SK-N-SH treated with all-trans-retinoic acid at 6 μM for 48 hours (cell line): Measurements from ENCODE around the gene AOX1.

Source experiments
- ATAC-seq: fragments of 200-7000 bp; cut with Tn5 transposase; 3 replicates; pipeline ENCODE4 v1.9.1; 2020; ENCODE audit warnings: mild to moderate bottlenecking, moderate library complexity
- ARNTL ChIP-seq: fragments of 450-650 bp; formaldehyde crosslinking; IDR thresholded peaks from 2 replicates; pipeline ENCODE4 v1.5.0; 2020; ENCODE audit warnings: low read depth, mild to moderate bottlenecking, moderate library complexity, borderline replicate concordance
- BACH2 ChIP-seq: fragments of 250-450 bp; sonication (Bioruptor Pico); IDR thresholded peaks from 2 replicates; pipeline ENCODE4 v1.9.0; 2021; ENCODE audit warnings: mild to moderate bottlenecking, borderline replicate concordance
- CREB5 ChIP-seq: fragments of 250-450 bp; sonication (Bioruptor Pico); IDR thresholded peaks from 2 replicates; pipeline ENCODE4 v1.5.1; 2020; ENCODE audit warnings: low read depth, mild to moderate bottlenecking, moderate library complexity
- CSDC2 ChIP-seq: fragments of 250-450 bp; sonication (Bioruptor Pico); IDR thresholded peaks from 2 replicates; pipeline ENCODE4 v1.5.0; 2020; ENCODE audit warnings: mild to moderate bottlenecking, moderate library complexity
- CSRNP3 ChIP-seq: fragments of 250-450 bp; sonication (Bioruptor Pico); IDR thresholded peaks from 2 replicates; pipeline ENCODE4 v1.5.1; 2021; ENCODE audit warnings: mild to moderate bottlenecking, moderate library complexity
- ESRRG ChIP-seq: fragments of 250-450 bp; sonication (Bioruptor Pico); IDR thresholded peaks from 2 replicates; pipeline ENCODE4 v1.6.1; 2021; ENCODE audit warnings: mild to moderate bottlenecking
- GLIS3 ChIP-seq: fragments of 250-450 bp; sonication (Bioruptor Pico); IDR thresholded peaks from 2 replicates; pipeline ENCODE4 v1.5.0; 2020; ENCODE audit warnings: mild to moderate bottlenecking, moderate library complexity
- ISL1 ChIP-seq: fragments of 250-450 bp; sonication (Bioruptor Pico); IDR thresholded peaks from 2 replicates; pipeline ENCODE4 v2.1.2; 2022; ENCODE audit warnings: mild to moderate bottlenecking, moderate library complexity
- OSR1 ChIP-seq: fragments of 250-450 bp; sonication (Bioruptor Pico); IDR thresholded peaks from 2 replicates; pipeline ENCODE4 v1.8.0; 2022; ENCODE audit warnings: moderate library complexity, mild to moderate bottlenecking, inconsistent platforms
- PATZ1 ChIP-seq: fragments of 250-450 bp; sonication (Bioruptor Pico); IDR thresholded peaks from 2 replicates; pipeline ENCODE4 v1.8.0; 2020; ENCODE audit warnings: mild to moderate bottlenecking, moderate library complexity, borderline replicate concordance
- POU6F1 ChIP-seq: fragments of 250-450 bp; sonication (Bioruptor Pico); IDR thresholded peaks from 2 replicates; pipeline ENCODE4 v1.8.0; 2021; ENCODE audit warnings: low read depth, mild to moderate bottlenecking, moderate library complexity, borderline replicate concordance
- PPARA ChIP-seq: fragments of 250-450 bp; sonication (Bioruptor Pico); IDR thresholded peaks from 2 replicates; pipeline ENCODE4 v1.5.0; 2020; ENCODE audit warnings: mild to moderate bottlenecking, borderline replicate concordance
- RARB ChIP-seq: fragments of 250-450 bp; sonication (Bioruptor Pico); IDR thresholded peaks from 2 replicates; pipeline ENCODE4 v1.8.0; 2021; ENCODE audit warnings: mild to moderate bottlenecking, moderate library complexity
- SNAI2 ChIP-seq: fragments of 250-450 bp; sonication (Bioruptor Pico); IDR thresholded peaks from 2 replicates; pipeline ENCODE4 v1.5.0; 2020; ENCODE audit warnings: mild to moderate bottlenecking, moderate library complexity
- TOX ChIP-seq: fragments of 250-450 bp; sonication (Bioruptor Pico); IDR thresholded peaks from 2 replicates; pipeline ENCODE4 v1.8.0; 2021; ENCODE audit warnings: mild to moderate bottlenecking, moderate library complexity, borderline replicate concordance
- ZFP3 ChIP-seq: fragments of 250-450 bp; sonication (Bioruptor Pico); IDR thresholded peaks from 2 replicates; pipeline ENCODE4 v1.5.0; 2020; ENCODE audit warnings: mild to moderate bottlenecking, moderate library complexity
- ZFP30 ChIP-seq: fragments of 450-650 bp; formaldehyde crosslinking; IDR thresholded peaks from 2 replicates; pipeline ENCODE4 v1.5.0; 2022; ENCODE audit warnings: mild to moderate bottlenecking, moderate library complexity
- ZNF565 ChIP-seq: fragments of 450-650 bp; formaldehyde crosslinking; conservative IDR thresholded peaks from 2 replicates; pipeline ENCODE4 v1.5.0; 2020; ENCODE audit warnings: low read depth, mild to moderate bottlenecking, moderate library complexity
- ZNF8 ChIP-seq: fragments of 450-650 bp; formaldehyde crosslinking; IDR thresholded peaks from 2 replicates; pipeline ENCODE4 v1.5.0; 2020; ENCODE audit warnings: mild to moderate bottlenecking, moderate library complexity

Gene AOX1

GRCh38 chr2:200587007-200587616, 1.3 kb downstream of the AOX1 start:
- no peak for ATAC-seq
- TF ChIP-seq ISL1 (CRISPR knock-in tag) = no peak
- TF ChIP-seq POU6F1 (CRISPR knock-in tag) = no peak

GRCh38 chr2:200588076-200588678, 2.4 kb downstream of the AOX1 start:
- TF ChIP-seq POU6F1 (CRISPR knock-in tag) (no peak), ISL1 (CRISPR knock-in tag) (no peak), CSDC2 (no peak), ZNF565 (no peak)
- TF ChIP-seq, all 23 proteins: peak for 0

GRCh38 chr2:200590090-200590489, 4.3 kb downstream of the AOX1 start:
- no peak for ATAC-seq
- TF ChIP-seq ZNF8 (no peak), OSR1 (CRISPR knock-in tag) (no peak), RARB (CRISPR knock-in tag) (no peak), PATZ1 (CRISPR knock-in tag) (no peak), ZNF565 (no peak), SNAI2 (CRISPR knock-in tag) (no peak), ZFP3 (CRISPR knock-in tag) (no peak), CSDC2 (no peak), BACH2 (CRISPR knock-in tag) (no peak), ISL1 (CRISPR knock-in tag) (no peak), TOX (CRISPR knock-in tag) (no peak), ESRRG (CRISPR knock-in tag) (no peak), PPARA (CRISPR knock-in tag) (no peak), GLIS3 (CRISPR knock-in tag) (no peak), CSRNP3 (CRISPR knock-in tag) (no peak), ARNTL (CRISPR knock-in tag) (no peak), ZFP30 (no peak)

More at GRCh38 chr2:200588076-200588678, 2.4 kb downstream of the AOX1 start:
- ATAC-seq = no peak

GRCh38 chr2:200591308-200591707, 5.5 kb downstream of the AOX1 start:
- ATAC-seq = no peak
- no peak for TF ChIP-seq POU6F1 (CRISPR knock-in tag)
- no peak for TF ChIP-seq CREB5 (CRISPR knock-in tag)
- TF ChIP-seq ESRRG (CRISPR knock-in tag) = no peak
- no peak for TF ChIP-seq ZFP3 (CRISPR knock-in tag)
- no peak for TF ChIP-seq ZNF565
- TF ChIP-seq PPARA (CRISPR knock-in tag) = no peak
- TF ChIP-seq PATZ1 (CRISPR knock-in tag) = no peak
- no peak for TF ChIP-seq ARNTL (CRISPR knock-in tag)
- no peak for TF ChIP-seq CSDC2
- no peak for TF ChIP-seq RARB (CRISPR knock-in tag)
- TF ChIP-seq GLIS3 (CRISPR knock-in tag) = no peak
